HEK293 (cell line): ENCODE results near the gene ZBTB4.

Experiments used
- CTCF ChIA-PET: fragments of 350-600 bp; formaldehyde crosslinking; extraction: SDS; loops from one replicate; lab custom pipeline; 2021; ENCODE audit warnings: antibody characterized with exemption; lab: Yijun Ruan, JAX
- POLR2A ChIA-PET: fragments of 300-600 bp; formaldehyde crosslinking; extraction: SDS; loops from one replicate; lab custom pipeline; 2020; ENCODE audit warnings: antibody characterized with exemption, inconsistent platforms; lab: Yijun Ruan, JAX
- H3K27ac ChIP-seq: fragments of 200-500 bp; sonication (Bioruptor generic); 2 replicates; pipeline ENCODE4 v1.5.1; 2014; ENCODE audit warnings: low read depth, low read length, control low read depth, inconsistent platforms; ENCODE audit errors: extremely low read depth
- H3K36me3 ChIP-seq, 2 experiments: fragments of 200-500 bp in 1 of 2; sonication (Bioruptor generic) in 1 of 2; 1 replicate in 1 of 2; 2 replicates in 1 of 2; pipeline ENCODE4 v1.5.1; 2014 to 2017; ENCODE audit warnings: inconsistent platforms in 2 of 2, low read length in 2 of 2; ENCODE audit not compliant: control insufficient read depth in 2 of 2, insufficient read depth in 1 of 2
- H3K4me1 ChIP-seq: fragments of 200-500 bp; sonication (Bioruptor generic); 2 replicates; pipeline ENCODE4 v1.5.1; 2014; ENCODE audit warnings: mild to moderate bottlenecking, low read length, inconsistent platforms; ENCODE audit not compliant: control insufficient read depth, insufficient read depth
- H3K4me3 ChIP-seq: 2 replicates; pipeline ENCODE4 v1.5.1; 2011; ENCODE audit warnings: low read depth, mild to moderate bottlenecking, control low read depth, low read length, moderate library complexity
- H3K9me3 ChIP-seq: fragments of 200-500 bp; sonication (Bioruptor generic); 2 replicates; pipeline ENCODE4 v1.5.1; 2014; ENCODE audit warnings: low read depth, low read length, inconsistent platforms; ENCODE audit not compliant: control insufficient read depth, insufficient read depth
- KLF10 ChIP-seq: fragments of 450-650 bp; IDR thresholded peaks from 2 replicates; pipeline ENCODE4 v1.5.1; 2018; ENCODE audit warnings: missing biosample characterization, mild to moderate bottlenecking, missing genetic modification characterization
- RBAK ChIP-seq: fragments of 450-650 bp; formaldehyde crosslinking; IDR thresholded peaks from 2 replicates; pipeline ENCODE4 v1.5.1; 2016; ENCODE audit warnings: missing biosample characterization, missing genetic modification characterization
- SALL2 ChIP-seq: fragments of 450-650 bp; formaldehyde crosslinking; IDR thresholded peaks from 2 replicates; pipeline ENCODE4 v1.5.0; 2017; ENCODE audit warnings: missing biosample characterization, mild to moderate bottlenecking, missing genetic modification characterization, borderline replicate concordance
- TRIM28 ChIP-seq: IDR thresholded peaks from 2 replicates; pipeline ENCODE4 v1.6.1; 2011; ENCODE audit warnings: low read length, control low read depth, borderline replicate concordance
- ZBTB17 ChIP-seq: fragments of 450-650 bp; formaldehyde crosslinking; IDR thresholded peaks from 2 replicates; pipeline ENCODE4 v1.5.1; 2016; ENCODE audit warnings: missing biosample characterization, missing genetic modification characterization
- ZBTB6 ChIP-seq: fragments of 450-650 bp; formaldehyde crosslinking; IDR thresholded peaks from 2 replicates; pipeline ENCODE4 v1.5.1; 2017; ENCODE audit warnings: missing biosample characterization, missing genetic modification characterization
- ZNF132 ChIP-seq: fragments of 450-650 bp; formaldehyde crosslinking; IDR thresholded peaks from 2 replicates; pipeline ENCODE4 v1.5.1; 2017; ENCODE audit warnings: missing biosample characterization, missing genetic modification characterization, borderline replicate concordance
- ZNF2 ChIP-seq: fragments of 450-650 bp; formaldehyde crosslinking; IDR thresholded peaks from 2 replicates; pipeline ENCODE4 v1.5.1; 2016; ENCODE audit warnings: missing biosample characterization, missing genetic modification characterization
- ZNF211 ChIP-seq: fragments of 450-650 bp; formaldehyde crosslinking; IDR thresholded peaks from 2 replicates; pipeline ENCODE4 v1.5.1; 2016; ENCODE audit warnings: low read depth, missing biosample characterization, missing genetic modification characterization
- ZNF248 ChIP-seq: fragments of 450-650 bp; formaldehyde crosslinking; IDR thresholded peaks from 2 replicates; pipeline ENCODE4 v1.5.1; 2017; ENCODE audit warnings: missing biosample characterization, missing genetic modification characterization
- ZNF302 ChIP-seq: fragments of 450-650 bp; formaldehyde crosslinking; IDR thresholded peaks from 2 replicates; pipeline ENCODE4 v1.5.1; 2016; ENCODE audit warnings: missing biosample characterization, missing genetic modification characterization, low read depth
- ZNF324 ChIP-seq: fragments of 450-650 bp; formaldehyde crosslinking; IDR thresholded peaks from 2 replicates; pipeline ENCODE4 v1.5.1; 2016; ENCODE audit warnings: missing biosample characterization, missing genetic modification characterization
- ZNF350 ChIP-seq: fragments of 450-650 bp; formaldehyde crosslinking; IDR thresholded peaks from 2 replicates; pipeline ENCODE4 v1.5.0; 2017; ENCODE audit warnings: missing biosample characterization, mild to moderate bottlenecking, missing genetic modification characterization
- ZNF423 ChIP-seq: fragments of 450-650 bp; formaldehyde crosslinking; IDR thresholded peaks from 2 replicates; pipeline ENCODE4 v1.5.1; 2016; ENCODE audit warnings: missing biosample characterization, missing genetic modification characterization
- ZNF426 ChIP-seq: fragments of 450-650 bp; formaldehyde crosslinking; IDR thresholded peaks from 2 replicates; pipeline ENCODE4 v1.5.1; 2017; ENCODE audit warnings: missing biosample characterization, missing genetic modification characterization, mild to moderate bottlenecking, inconsistent platforms, moderate library complexity
- ZNF433 ChIP-seq: fragments of 450-650 bp; formaldehyde crosslinking; IDR thresholded peaks from 2 replicates; pipeline ENCODE4 v1.5.1; 2016; ENCODE audit warnings: missing biosample characterization, missing genetic modification characterization, low read depth
- ZNF529 ChIP-seq: fragments of 450-650 bp; formaldehyde crosslinking; IDR thresholded peaks from 2 replicates; pipeline ENCODE4 v1.5.1; 2017; ENCODE audit warnings: missing genetic modification characterization, missing biosample characterization; ENCODE audit not compliant: insufficient replicate concordance
- ZNF561 ChIP-seq: fragments of 450-650 bp; IDR thresholded peaks from 2 replicates; pipeline ENCODE4 v1.5.1; 2018; ENCODE audit warnings: missing biosample characterization, missing genetic modification characterization, borderline replicate concordance
- ZNF610 ChIP-seq: fragments of 450-650 bp; formaldehyde crosslinking; IDR thresholded peaks from 2 replicates; pipeline ENCODE4 v1.5.1; 2016; ENCODE audit warnings: missing biosample characterization, missing genetic modification characterization, borderline replicate concordance
- ZNF664 ChIP-seq: fragments of 450-650 bp; formaldehyde crosslinking; IDR thresholded peaks from 2 replicates; pipeline ENCODE4 v1.5.1; 2016; ENCODE audit warnings: missing biosample characterization, missing genetic modification characterization
- ZNF704 ChIP-seq: fragments of 450-650 bp; formaldehyde crosslinking; IDR thresholded peaks from 2 replicates; pipeline ENCODE4 v1.5.1; 2016; ENCODE audit warnings: missing biosample characterization, missing genetic modification characterization
- ZNF792 ChIP-seq: fragments of 450-650 bp; formaldehyde crosslinking; IDR thresholded peaks from 2 replicates; pipeline ENCODE4 v1.5.1; 2016; ENCODE audit warnings: missing biosample characterization, missing genetic modification characterization
- TF ChIP-seq, protein P1 (sequence below): fragments of 450-650 bp; formaldehyde crosslinking; IDR thresholded peaks from 2 replicates; pipeline ENCODE4 v1.5.1; 2016; ENCODE audit warnings: missing biosample characterization, missing genetic modification characterization
- TF ChIP-seq, protein P2 (sequence below): fragments of 450-650 bp; formaldehyde crosslinking; IDR thresholded peaks from 2 replicates; pipeline ENCODE4 v1.5.1; 2016; ENCODE audit warnings: missing biosample characterization, missing genetic modification characterization
- TF ChIP-seq, protein P3 (sequence below): fragments of 450-650 bp; formaldehyde crosslinking; IDR thresholded peaks from 2 replicates; pipeline ENCODE4 v1.5.1; 2016; ENCODE audit warnings: missing biosample characterization, missing genetic modification characterization

The ZBTB4 gene

GRCh38 chr17:7484067-7484918 lies 4.9 kb upstream of the ZBTB4 start, which contains the start of gene POLR2A:
TSS of gene POLR2A (plus strand) at chr17:7484366.
- Histone ChIP-seq H3K9me3 (no peaks in the 10 kb centered on the region), H3K36me3 (peaks cover 4 to 29% of the 10 kb centered on the region in 2 experiments; a peak in 2 of 3 replicates), H3K27ac (peak within 1 kb of the TSS; percentile 100), H3K4me1 (peaks cover 23% of the 10 kb centered on the region), H3K4me3 (peak within 1 kb of the TSS; percentile 87)
- POLR2A ChIA-PET = interaction anchor here (0.7 to 3.8 kb wide), 38 partner anchors 8 to 448 kb away, joined by 3 to 39 read pairs (median 5); partner anchors contain the start of genes CD68, FGF11, FXR2 and MPDU1
- CTCF ChIA-PET = interaction anchor here (0.6 to 2.9 kb wide), 5 partner anchors 40 to 158 kb away, joined by 3 to 13 read pairs (median 4); partner anchors contain the start of gene CHRNB1
- TF ChIP-seq ZNF2 (peak; percentile 96), ZNF529 (tag by site-specific recombination) (no peak), ZBTB6 (tag by site-specific recombination) (peak; percentile 68), ZNF610 (peak; percentile 65; the same call in 1 of the 2 replicates), SALL2 (no peak), ZNF664 (tag by site-specific recombination) (peak; percentile 56; the same call in 1 of the 2 replicates), RBAK (tag by site-specific recombination) (no peak), ZNF324 (tag by site-specific recombination) (peak; percentile 82), KLF10 (tag by site-specific recombination) (peak; percentile 89), ZNF302 (tag by site-specific recombination) (no peak; the same call in 1 of the 2 replicates), ZNF132 (tag by site-specific recombination) (no peak), TRIM28 (no peak), ZNF426 (no peak; the same call in 1 of the 2 replicates), ZNF792 (tag by site-specific recombination) (peak; percentile 52; the same call in 1 of the 2 replicates), ZNF433 (tag by site-specific recombination) (no peak), ZNF561 (tag by site-specific recombination) (0 out of 2 replicates have a peak, but pooled peaks have one; percentile 45), ZNF423 (tag by site-specific recombination) (no peak), ZNF211 (tag by site-specific recombination) (no peak), ZNF248 (tag by site-specific recombination) (no peak), ZBTB17 (tag by site-specific recombination) (peak; percentile 42; the same call in 1 of the 2 replicates), ZNF704 (tag by site-specific recombination) (no peak), ZNF350 (no peak)
- TF ChIP-seq, protein P1, sequence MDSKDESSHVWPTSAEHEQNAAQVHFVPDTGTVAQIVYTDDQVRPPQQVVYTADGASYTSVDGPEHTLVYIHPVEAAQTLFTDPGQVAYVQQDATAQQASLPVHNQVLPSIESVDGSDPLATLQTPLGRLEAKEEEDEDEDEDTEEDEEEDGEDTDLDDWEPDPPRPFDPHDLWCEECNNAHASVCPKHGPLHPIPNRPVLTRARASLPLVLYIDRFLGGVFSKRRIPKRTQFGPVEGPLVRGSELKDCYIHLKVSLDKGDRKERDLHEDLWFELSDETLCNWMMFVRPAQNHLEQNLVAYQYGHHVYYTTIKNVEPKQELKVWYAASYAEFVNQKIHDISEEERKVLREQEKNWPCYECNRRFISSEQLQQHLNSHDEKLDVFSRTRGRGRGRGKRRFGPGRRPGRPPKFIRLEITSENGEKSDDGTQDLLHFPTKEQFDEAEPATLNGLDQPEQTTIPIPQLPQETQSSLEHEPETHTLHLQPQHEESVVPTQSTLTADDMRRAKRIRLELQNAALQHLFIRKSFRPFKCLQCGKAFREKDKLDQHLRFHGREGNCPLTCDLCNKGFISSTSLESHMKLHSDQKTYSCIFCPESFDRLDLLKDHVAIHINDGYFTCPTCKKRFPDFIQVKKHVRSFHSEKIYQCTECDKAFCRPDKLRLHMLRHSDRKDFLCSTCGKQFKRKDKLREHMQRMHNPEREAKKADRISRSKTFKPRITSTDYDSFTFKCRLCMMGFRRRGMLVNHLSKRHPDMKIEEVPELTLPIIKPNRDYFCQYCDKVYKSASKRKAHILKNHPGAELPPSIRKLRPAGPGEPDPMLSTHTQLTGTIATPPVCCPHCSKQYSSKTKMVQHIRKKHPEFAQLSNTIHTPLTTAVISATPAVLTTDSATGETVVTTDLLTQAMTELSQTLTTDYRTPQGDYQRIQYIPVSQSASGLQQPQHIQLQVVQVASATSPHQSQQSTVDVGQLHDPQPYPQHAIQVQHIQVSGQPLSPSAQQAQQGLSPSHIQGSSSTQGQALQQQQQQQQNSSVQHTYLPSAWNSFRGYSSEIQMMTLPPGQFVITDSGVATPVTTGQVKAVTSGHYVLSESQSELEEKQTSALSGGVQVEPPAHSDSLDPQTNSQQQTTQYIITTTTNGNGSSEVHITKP (tag by site-specific recombination) = peak; percentile 99
- TF ChIP-seq, protein P2, sequence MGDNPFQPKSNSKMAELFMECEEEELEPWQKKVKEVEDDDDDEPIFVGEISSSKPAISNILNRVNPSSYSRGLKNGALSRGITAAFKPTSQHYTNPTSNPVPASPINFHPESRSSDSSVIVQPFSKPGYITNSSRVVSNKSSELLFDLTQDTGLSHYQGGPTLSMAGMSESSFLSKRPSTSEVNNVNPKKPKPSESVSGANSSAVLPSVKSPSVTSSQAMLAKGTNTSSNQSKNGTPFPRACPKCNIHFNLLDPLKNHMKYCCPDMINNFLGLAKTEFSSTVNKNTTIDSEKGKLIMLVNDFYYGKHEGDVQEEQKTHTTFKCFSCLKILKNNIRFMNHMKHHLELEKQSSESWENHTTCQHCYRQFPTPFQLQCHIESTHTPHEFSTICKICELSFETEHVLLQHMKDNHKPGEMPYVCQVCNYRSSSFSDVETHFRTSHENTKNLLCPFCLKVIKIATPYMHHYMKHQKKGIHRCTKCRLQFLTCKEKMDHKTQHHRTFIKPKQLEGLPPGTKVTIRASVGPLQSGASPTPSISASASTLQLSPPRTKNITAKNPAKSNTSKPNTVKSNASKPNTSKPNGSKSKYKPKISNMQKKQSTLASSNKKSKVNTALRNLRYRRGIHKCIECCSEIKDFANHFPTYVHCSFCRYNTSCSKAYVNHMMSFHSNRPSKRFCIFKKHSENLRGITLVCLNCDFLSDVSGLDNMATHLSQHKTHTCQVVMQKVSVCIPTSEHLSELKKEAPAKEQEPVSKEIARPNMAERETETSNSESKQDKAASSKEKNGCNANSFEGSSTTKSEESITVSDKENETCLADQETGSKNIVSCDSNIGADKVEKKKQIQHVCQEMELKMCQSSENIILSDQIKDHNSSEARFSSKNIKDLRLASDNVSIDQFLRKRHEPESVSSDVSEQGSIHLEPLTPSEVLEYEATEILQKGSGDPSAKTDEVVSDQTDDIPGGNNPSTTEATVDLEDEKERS (tag by site-specific recombination) = peak; percentile 60; the same call in 1 of the 2 replicates
- TF ChIP-seq, protein P3, sequence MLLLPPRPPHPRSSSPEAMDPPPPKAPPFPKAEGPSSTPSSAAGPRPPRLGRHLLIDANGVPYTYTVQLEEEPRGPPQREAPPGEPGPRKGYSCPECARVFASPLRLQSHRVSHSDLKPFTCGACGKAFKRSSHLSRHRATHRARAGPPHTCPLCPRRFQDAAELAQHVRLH (tag by site-specific recombination) = peak; percentile 78; the same call in 1 of the 2 replicates
